ENCODE data around the gene ZNF728.
"Not testable (repeated sequence)": the region's sequence is repeated elsewhere in the genome, so short reads cannot be mapped to it uniquely, and the experiment has no call there.

ZNF728 gene

DNA sequence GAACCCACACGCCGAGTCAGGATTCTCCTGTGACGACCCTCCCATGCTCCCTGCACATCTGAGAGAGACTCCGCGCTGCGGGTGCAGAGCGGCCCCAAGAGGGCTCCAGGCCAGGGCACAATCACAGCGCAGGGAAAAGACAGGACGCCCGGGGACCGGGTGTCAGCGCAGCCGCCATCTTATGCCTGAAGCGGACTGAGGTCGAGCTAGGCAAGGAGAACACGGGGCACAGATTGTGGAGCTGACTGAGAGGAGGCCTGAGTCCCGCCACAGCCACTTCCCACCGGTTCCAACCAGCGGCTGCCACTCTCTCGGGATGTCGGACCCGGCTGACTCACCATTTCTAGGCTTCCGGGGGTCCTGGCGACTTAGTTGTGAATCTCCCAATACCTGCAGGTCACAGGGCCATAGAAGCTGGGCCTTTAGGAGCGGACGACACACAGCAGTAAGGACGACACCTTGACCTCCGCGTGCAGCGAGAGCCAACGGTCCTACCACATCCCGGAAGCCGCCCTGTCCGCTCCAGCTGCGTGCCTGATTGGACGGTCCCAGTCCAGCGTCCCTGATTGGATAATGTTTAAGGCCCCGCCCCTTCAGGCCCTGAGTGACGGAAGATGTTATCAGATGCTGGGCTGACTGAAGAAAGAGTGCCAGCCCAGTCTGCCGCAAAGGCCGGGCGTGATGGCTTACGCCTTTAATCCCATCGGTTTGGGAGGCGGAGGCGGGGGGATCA, at the start of gene ZNF728:
ZNF728 (minus strand) TSS at position 487 of the 733 bp plus-strand sequence; CDS start at position 341, 146 bp downstream.
- DNase-seq = no peak

- DNase-seq = no peak
Measured at GRCh38 chr19:23052349-23052748, 49.4 kb upstream of the ZNF728 start.

DNA sequence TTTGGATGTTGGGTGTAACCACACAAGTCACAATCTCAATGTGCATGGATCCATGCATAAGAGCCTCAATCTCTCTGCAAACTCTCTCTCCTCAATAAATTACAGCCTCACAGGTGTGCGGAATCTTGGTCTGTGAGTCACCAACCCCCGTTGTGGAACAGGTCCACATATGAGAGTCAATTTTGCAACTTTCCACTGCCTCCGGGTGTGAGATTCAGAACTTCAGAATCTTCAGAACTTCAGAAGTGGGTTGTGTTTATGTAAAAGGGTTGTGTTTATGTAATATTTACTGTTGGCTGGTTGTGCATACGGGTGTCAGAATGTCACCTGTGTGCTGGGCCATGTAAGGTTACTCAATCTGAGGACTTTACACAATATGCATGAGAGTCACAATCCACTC, 46.3 kb upstream of the ZNF728 start:
- DNase-seq = no peak

DNA sequence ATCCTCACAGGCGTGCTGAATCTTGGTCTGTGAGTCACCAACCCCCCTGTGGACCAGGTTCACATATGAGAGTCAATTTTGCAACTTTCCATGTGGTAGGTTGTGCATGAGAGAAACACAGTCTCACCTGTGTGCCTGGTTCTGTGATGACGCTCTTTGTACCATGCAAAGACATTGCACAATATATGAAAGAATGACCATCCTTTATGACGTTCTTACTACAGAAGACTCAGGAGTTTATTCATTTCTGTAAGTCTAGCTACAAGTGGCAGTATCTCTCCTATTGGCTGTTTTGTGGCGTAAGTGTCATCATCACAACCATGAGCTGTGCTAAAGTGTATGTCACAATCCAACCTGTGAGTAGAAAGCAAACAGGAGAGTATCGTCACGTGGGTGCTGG, 43.8 kb upstream of the ZNF728 start:
- DNase-seq = no peak

GRCh38 chr19:23033721-23034120, 30.7 kb upstream of the ZNF728 start:
- DNase-seq = no peak

- DNase-seq = no peak
Measured at GRCh38 chr19:23015660-23016059, 12.7 kb upstream of the ZNF728 start.

DNA sequence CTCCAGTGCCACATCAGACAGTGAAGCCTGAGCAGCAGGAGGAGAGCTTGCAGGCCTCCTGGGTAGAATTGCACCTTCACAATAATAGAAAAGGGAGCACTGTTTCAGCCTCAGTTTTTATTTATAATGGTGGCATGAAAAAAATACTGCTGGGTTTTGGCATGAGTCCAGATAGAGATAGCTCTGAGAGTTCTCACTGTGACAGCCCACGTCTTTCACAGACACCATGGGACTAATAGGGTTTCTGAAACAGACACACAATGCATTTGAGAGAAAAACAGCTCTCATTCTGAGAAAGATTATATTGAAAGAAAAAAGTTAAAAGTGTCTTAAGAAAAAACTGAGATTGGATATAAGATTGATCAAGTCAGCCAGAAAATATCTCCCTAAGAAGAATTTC, 8.0 kb downstream of the ZNF728 start:
- DNase-seq = not testable (repeated sequence)

DNA sequence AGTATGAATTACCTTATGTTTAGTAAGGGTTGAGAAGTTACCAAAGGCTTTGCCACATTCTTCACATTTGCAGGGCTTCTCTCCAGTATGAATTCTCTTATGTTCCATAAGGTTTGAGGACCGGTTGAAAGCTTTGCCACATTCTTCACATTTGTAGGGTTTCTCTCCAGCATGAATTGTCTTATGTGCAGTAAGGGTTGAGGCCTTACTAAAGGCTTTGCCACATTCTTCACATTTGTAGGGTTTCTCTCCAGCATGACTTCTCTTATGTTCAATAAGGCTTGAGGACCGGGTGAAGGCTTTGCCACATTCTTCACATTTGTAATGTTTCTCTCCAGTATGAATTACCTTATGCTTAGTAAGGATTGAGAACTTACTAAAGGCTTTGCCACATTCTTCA, 26.7 kb downstream of the ZNF728 start:
- no peak for DNase-seq

DNA sequence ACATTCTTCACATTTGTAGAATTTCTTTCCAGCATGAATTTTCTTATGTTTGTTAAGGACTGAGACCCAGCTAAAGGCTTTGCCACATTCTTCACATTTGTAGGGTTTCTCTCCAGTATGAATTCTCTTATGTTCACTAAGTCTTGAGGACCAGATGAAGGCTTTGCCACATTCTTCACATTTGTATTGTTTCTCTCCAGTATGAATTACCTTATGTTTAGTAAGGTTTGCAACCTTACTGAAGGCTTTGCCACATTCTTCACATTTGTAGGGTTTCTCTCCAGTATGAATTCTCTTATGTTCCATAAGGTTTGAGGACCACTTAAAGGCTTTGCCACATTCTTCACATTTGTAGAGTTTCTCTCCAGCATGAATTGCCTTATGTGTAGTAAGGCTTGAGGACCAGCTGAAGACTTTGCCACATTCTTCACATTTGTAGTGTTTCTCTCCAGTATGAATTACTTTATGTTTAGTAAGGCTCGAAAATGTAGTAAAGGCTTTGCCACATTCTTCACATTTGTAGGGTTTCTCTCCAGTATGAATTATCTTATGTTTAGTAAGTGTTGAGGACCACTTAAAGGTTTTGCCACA, 27.3 kb downstream of the ZNF728 start:
- not testable (repeated sequence) for DNase-seq

DNA sequence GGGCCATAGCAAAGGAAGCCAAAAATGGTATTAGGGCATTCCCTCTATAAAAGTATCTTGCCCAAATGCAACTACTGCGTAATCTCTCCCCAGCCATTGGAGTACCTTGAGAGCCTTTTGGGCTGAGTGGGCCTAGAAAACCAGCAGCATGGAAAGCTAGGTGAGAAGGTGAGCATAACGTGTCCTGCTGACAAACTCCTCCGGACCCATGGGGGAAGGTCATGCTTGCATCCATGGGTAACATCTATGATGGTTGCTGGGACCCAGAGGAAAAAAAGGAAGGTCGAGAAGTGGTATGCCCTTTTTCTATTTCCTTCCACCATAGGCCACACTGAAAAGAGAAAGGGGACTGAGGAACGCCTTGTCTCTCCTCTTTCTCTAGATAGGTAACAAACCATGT, 57.4 kb downstream of the ZNF728 start:
- no peak for DNase-seq

DNA sequence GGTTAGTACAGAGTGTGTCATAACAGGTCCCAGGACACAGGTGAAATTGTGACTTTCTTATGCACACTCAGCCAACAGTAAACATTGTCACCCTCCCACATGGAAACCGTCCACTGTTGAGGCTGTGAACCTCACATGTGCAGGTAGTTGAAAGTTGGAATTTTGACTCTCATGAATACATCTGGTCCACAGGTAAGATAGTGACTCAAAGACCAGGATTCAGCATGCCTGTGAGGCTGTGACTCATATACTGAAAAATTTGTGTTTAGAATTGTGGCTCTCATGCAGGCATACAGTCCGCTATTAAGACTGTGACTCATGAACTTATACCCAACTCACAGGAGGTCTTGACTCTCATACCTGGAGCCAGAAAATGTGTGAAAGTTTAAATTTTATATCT, 67.8 kb downstream of the ZNF728 start:
- no peak for DNase-seq

DNA sequence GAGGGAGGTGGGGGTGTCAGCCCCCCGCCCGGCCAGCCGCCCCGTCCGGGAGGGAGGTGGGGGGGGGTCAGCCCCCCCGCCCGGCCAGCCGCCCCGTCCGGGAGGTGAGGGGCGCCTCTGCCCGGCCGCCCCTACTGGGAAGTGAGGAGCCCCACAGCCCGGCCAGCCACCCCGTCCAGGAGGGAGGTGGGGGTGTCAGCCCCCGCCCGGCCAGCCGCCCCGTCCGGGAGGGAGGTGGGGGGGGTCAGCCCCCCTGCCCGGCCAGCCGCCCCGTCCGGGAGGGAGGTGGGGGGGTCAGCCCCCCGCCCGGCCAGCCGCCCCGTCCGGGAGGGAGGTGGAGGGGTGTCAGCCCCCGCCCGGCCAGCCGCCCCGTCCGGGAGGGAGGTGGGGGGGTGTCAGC, 75.4 kb downstream of the ZNF728 start:
- not testable (repeated sequence) for DNase-seq

DNA sequence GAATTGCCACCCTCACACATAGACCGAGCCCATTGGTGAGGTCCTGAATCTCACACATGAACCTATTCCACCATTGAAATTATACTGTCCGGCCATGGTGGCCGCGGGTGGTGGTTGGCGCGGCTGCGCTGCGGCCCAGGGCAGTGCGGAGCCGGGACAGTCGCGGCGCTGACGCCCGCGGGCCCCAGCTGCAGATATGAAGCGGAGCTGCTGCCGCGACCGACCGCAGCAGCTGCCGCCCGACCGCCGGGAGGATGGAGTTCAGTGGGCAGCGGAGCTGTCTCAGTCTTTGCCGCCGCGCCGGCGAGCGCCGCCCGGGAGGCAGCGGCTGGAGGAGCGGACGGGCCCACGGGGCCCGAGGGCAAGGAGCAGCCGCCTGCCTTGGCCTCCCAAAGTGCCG, 77.8 kb downstream of the ZNF728 start:
- not testable (repeated sequence) for DNase-seq

Data from stimulated activated naive CD4-positive, alpha-beta T cell treated with Interleukin-2 at 50 U/mL for 16 hours (primary cell).